GM12873 (cell line): ENCODE results near the gene MRPL42.

Experiments used
- CTCF ChIP-seq: IDR thresholded peaks from 2 replicates; pipeline ENCODE4 v1.5.1; 2012; ENCODE audit warnings: low read depth, mild to moderate bottlenecking, moderate library complexity, low read length, control low read depth; ENCODE audit not compliant: insufficient read depth; ENCODE audit errors: missing control alignments

MRPL42 gene

DNA sequence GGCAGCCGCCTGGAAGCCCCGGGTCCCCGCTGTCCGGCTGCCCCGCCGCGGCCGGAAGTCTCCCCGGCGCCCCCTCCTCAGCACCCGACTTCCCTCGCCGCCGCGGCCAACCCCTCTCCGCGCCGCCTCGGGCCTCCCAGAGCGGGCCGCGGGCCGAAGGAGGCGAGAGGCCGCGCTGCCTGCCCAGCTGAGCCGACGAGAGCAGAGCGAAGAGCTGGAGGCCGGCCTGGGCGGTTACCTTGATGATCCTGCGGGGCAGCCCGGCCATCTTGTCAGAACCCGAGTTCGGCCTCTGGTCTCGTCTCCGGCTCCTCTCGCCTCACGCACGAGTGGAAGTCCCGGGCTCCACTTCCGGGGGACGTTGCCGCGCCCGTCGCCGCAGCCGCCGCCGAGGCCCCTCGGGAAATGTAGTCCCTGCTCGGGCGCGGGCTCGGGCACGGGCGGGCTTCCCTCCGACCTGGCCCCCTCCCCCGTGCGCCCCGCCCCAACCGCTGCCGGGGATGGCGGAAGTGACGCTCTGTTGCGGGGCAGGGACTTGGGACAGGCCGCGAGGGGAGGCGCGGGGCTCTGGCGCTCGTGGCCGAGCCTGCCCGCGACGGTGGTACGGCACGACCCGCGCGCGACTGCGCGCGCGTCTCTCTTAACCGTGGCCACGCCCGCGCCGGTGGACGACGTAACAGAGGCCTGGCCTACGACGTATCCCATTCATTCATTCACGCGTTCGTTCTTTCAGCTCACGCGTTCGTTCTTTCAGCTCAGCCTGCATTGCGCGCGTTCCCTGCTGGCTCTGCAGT, 25.5 kb upstream of the MRPL42 start, which contains the start of gene UBE2N:
Gene UBE2N, minus strand, starts transcription at position 331 of the 794 bp plus-strand sequence. Its CDS starts 63 bp downstream, at position 268.
- no peak for TF ChIP-seq CTCF

DNA sequence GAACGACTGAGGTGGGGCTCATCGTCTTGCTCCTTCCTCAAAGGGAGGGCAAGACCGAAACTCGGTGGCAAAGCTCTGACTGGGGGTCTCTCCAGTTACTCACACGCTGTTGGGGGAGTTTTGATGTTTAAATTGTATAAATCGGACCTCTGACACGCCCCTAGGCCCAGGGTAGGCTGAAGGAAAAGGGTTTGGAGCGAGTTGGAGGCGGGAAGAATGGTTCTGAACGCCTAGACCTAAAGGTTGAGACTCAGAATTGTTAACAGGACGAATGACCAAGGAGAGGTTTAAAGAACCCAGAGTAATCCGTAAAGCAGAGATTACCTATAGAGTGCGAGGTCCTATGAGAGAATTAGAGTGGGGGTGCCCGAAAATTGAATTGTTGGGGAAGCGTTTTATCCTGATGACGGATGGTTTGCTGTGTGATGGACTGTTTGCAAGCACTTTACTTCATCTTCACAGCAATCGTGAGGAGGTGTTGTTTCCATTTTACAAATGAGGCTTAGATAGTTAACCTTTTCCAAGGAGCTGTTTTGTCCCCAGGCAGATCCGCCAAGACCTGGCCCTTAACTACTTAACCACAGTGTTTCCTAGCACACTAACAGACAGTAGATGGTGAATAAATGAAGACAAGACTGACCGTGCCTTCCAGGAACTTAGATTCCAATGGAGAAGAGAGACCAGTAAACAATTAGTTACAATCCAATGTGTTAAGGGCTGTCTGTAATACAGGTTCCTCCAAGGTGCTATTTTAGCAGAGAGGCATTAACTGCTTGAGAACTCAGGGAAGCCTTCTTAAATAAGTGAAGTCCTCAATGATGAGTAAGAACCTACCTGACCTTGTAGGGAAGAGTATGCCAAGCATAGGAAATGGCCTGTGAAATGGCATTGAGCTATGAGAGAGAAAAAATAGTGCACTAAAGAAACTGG, 24.6 kb upstream of the MRPL42 start:
- no peak for TF ChIP-seq CTCF

GRCh38 chr12:93443576-93443975, 23.7 kb upstream of the MRPL42 start:
- TF ChIP-seq CTCF = no peak

DNA sequence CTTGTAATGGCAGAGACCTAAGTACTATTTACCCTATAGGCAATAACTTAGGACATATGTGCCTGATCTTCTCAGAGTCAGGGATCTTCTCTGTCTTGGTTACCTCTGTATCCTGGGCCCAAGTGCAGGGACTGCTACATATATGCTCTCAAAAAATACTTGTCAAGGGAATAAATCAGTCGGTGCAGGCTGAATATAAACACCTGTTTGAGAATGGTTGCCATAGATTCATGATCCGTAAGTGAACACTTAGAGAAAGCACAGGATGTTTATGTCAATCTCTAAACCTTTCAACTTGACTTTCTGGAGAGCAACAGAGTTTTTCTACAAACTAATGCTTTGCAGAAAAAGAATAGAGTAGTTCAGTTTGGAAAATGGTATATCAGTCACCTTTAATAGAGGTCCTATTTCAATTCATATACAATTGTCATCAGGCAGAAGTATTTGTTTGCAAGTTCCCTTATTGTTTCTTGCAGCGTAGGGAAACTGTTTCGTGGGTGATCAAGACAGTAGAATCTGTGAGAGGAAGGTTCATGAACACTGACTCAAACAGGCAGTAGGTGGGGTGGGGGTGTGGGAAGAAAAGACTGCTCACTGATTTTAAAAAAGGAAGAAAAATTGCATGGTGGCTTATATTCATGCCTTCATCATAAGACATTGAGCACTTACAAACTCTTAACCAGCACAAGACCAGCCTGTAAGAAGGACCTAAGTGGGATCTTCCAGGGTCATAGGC, 19.6 kb upstream of the MRPL42 start:
- TF ChIP-seq CTCF = no peak

DNA sequence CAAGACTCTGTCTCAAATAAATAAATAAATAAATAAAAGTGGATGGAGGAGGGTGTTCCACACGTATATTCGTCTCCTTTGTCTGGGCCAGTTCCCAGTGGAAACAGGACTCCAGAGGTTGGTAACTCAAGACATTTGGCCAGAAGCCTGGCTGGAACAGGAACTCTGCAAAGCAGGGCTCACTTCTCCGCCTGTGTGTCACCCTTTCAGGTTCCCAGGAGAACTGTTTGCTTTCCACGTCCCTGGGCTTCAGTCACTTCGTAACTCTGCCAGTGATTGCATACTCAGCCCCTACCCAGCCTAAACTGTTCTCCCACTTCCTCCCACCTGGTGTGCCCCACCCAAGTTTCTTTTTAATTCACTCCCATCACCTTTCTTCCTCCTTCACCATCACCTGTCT, 18.5 kb upstream of the MRPL42 start:
- TF ChIP-seq CTCF = no peak

GRCh38 chr12:93449277-93449676, 18.0 kb upstream of the MRPL42 start:
- TF ChIP-seq CTCF = no peak
